Kidney epithelial cell (primary cell): ENCODE results near the gene HDGFL3. TPM values are rescaled to one million over a fixed set of nuclear protein-coding genes. Genes with fewer than 3 reads are reported as not detected.

Source experiments
- DNase-seq: peaks from one replicate; pipeline ENCODE4 v3.0.0-alpha.2; 2010; ENCODE audit warnings: low read depth
- H3K27me3 ChIP-seq: 2 replicates; pipeline ENCODE4 v1.6.0; 2011; ENCODE audit warnings: low read length; ENCODE audit not compliant: control insufficient read depth, insufficient read depth
- H3K36me3 ChIP-seq: 2 replicates; pipeline ENCODE4 v1.5.1; 2011; ENCODE audit warnings: low read length; ENCODE audit not compliant: control insufficient read depth, insufficient read depth
- H3K4me3 ChIP-seq: 2 replicates; pipeline ENCODE4 v1.5.1; 2011; ENCODE audit warnings: low read depth, mild to moderate bottlenecking, control low read depth, low read length
- total RNA-seq: library from RNA; depleted of rRNA; stranded (reverse); fragments of >200 nt; gene quantifications from 2 replicates; pipeline ENCODE4 v1.2.3, GENCODE V29; 2015
- TF ChIP-seq, protein P1 (sequence below): IDR thresholded peaks from 2 replicates; pipeline ENCODE4 v1.5.1; 2011; ENCODE audit warnings: mild to moderate bottlenecking, moderate library complexity, low read length, control low read depth, inconsistent platforms; ENCODE audit not compliant: insufficient read depth, poor library complexity, severe bottlenecking

Gene HDGFL3
- total RNA-seq, 1 donor from 2014 or later, result 77.3 TPM

DNA sequence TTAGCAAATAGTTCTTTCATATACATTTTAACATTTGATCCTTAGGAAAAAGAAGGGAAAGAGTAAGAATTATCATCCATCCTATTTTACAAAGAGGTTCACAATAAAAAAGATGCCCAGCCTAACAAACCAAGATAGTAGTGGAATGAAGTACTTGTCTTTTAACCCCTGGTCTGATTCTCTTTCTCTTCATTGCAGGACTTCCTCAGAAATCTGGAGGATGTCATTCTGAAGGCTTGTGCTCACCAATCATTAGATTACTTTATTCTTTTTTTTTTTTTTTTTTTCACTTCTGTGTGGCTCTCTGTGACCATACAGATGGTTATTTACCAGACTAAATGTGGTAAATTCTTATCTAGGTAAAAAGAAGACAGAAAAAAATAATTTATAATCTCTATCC lies 7.0 kb downstream of the HDGFL3 start:
- TF ChIP-seq, protein P1, sequence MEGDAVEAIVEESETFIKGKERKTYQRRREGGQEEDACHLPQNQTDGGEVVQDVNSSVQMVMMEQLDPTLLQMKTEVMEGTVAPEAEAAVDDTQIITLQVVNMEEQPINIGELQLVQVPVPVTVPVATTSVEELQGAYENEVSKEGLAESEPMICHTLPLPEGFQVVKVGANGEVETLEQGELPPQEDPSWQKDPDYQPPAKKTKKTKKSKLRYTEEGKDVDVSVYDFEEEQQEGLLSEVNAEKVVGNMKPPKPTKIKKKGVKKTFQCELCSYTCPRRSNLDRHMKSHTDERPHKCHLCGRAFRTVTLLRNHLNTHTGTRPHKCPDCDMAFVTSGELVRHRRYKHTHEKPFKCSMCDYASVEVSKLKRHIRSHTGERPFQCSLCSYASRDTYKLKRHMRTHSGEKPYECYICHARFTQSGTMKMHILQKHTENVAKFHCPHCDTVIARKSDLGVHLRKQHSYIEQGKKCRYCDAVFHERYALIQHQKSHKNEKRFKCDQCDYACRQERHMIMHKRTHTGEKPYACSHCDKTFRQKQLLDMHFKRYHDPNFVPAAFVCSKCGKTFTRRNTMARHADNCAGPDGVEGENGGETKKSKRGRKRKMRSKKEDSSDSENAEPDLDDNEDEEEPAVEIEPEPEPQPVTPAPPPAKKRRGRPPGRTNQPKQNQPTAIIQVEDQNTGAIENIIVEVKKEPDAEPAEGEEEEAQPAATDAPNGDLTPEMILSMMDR, result no peak
- no peaks in the 10 kb centered on the region for H3K36me3 ChIP-seq
- no peak for DNase-seq
- H3K27me3 ChIP-seq, result no peaks in the 10 kb centered on the region
- no peak overlapping the region for H3K4me3 ChIP-seq

DNA sequence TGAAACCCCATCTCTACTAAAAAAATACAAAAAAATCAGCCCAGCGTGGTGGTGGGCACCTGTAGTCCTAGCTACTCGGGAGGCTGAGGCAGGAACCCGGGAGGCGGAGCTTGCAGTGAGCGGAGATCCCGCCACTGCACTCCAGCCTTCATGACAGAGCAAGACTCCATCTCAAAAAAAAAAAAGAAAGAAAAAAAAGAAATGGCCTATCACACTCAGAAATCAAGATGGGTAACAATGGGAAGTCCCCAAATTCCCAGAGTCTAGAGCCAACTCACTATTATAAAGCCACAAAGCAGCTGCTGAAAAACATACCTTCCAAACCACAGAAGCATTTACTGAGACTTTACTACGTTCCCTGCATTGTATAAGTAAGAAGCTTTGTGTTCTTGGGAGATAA lies 7.5 kb downstream of the HDGFL3 start:
- no peak for DNase-seq
- Histone ChIP-seq H3K27me3 (no peaks in the 10 kb centered on the region), H3K36me3 (no peaks in the 10 kb centered on the region), H3K4me3 (no peak overlapping the region)
- TF ChIP-seq, protein P1, result no peak

DNA sequence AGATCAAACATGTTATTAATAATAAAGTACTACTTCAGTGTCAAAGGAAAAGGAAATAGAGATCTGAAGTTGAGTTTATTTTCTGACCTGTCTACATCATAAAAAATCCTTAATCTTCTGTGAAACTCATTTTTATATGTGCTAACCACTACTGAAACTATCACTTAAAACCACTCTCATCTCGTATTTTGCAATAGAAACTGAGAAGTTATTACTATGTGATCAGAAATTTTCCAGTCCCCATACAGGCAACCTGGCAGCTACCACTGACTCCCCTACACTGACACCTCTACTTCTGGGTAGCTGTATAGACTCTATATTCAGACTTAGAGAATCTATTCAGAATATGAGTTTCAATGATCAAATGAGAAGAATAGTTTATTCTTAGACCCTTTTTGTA lies 8.3 kb downstream of the HDGFL3 start:
- Histone ChIP-seq H3K4me3 (no peak overlapping the region), H3K36me3 (no peaks in the 10 kb centered on the region), H3K27me3 (no peaks in the 10 kb centered on the region)
- DNase-seq, result no peak
- TF ChIP-seq, protein P1, result no peak

DNA sequence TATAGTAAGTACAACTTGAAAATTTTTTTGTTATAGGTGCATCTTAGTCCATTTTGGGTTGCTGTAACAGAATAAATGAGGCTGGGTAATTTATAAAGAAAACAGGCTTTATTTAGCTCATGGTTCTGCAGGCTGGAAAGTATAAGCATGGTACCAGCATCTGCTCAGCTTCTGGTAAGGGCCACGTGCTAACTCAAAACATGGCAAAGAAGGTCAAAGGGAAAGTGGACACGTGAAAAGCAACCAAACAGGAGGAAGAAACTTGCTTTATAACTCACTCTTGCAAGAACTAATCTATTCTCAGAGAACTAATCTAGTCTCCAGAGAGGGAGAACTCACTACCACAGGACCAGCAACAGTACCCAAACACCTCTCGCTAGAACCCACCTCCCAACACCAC lies 9.1 kb downstream of the HDGFL3 start:
- TF ChIP-seq, protein P1, result no peak
- H3K27me3 ChIP-seq, result no peaks in the 10 kb centered on the region
- no peak for DNase-seq

DNA sequence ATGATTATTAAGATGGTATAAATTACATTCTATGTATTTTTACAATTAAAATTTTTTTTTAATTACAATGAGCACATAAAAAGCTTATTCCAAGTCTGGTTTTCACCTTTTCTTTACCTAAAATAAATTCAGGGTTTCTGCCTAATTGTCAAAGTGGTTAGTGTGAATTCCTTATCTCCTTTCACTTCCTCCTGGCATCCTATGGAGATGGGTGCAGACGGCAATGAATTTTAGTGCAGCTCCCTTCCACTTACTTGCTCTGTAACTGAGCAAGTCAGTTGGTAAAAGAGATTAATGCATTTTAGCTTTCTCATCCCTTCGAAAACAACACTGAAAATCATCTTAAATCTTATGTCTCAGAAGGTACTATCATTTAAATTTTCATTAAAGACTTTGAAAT lies 13.1 kb downstream of the HDGFL3 start:
- DNase-seq, result no peak
- TF ChIP-seq, protein P1, result no peak
- H3K27me3 ChIP-seq, result no peaks in the 10 kb centered on the region
- H3K36me3 ChIP-seq, result no peaks in the 10 kb centered on the region
- H3K4me3 ChIP-seq, result no peak overlapping the region

More for the DNA sequence above, 9.1 kb downstream of the HDGFL3 start:
- no peaks in the 10 kb centered on the region for H3K36me3 ChIP-seq
- H3K4me3 ChIP-seq, result no peak overlapping the region

DNA sequence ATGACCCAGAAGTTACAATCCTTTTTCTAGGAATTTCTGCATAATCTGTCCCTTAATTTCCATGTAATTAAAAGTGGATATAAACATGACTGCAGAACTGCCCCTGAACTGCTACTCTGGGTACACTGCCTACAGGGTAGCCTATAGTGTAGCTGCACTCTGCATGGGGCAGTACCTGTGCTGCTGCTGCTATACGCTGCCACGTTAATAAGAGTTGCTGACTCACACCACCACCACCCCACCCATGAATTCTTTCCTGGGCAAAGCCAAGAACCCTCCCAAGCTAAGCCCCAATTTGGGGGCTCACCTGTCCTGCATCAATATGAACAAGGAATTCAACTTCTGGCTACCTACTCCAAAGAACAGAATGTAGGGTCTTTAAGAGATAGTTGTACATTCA lies 13.9 kb downstream of the HDGFL3 start:
- no peak overlapping the region for H3K4me3 ChIP-seq
- no peaks in the 10 kb centered on the region for H3K27me3 ChIP-seq

More for the DNA sequence above, 13.9 kb downstream of the HDGFL3 start:
- DNase-seq, result no peak
- TF ChIP-seq, protein P1, result no peak
- H3K36me3 ChIP-seq, result no peaks in the 10 kb centered on the region
